HepG2 (cell line): ENCODE data around the gene NOVA2. TPM values are rescaled to one million over a fixed set of nuclear protein-coding genes. Genes with fewer than 3 reads are reported as not detected.

Source experiments
- AKAP8 ChIP-seq: sonication (generic); formaldehyde crosslinking; IDR thresholded peaks from 2 replicates; pipeline ENCODE4 v1.5.1; 2020; ENCODE audit warnings: mild to moderate bottlenecking, missing genetic modification reagents
- EED ChIP-seq: sonication (generic); formaldehyde crosslinking; IDR thresholded peaks from 2 replicates; pipeline ENCODE4 v1.5.0; 2020; ENCODE audit warnings: mild to moderate bottlenecking, missing genetic modification reagents
- EHMT2 ChIP-seq: fragments of 200-600 bp; sonication (generic); IDR thresholded peaks from 2 replicates; pipeline ENCODE4 v1.7.0; 2017; ENCODE audit warnings: antibody characterized with exemption, low read depth, low read length, borderline replicate concordance
- ELF1 ChIP-seq: sonication (generic); formaldehyde crosslinking; IDR thresholded peaks from 2 replicates; pipeline ENCODE4 v1.4.0; 2020; ENCODE audit warnings: missing genetic modification reagents
- FOXK1 ChIP-seq: sonication (generic); formaldehyde crosslinking; IDR thresholded peaks from 2 replicates; pipeline ENCODE4 v1.4.0; 2020; ENCODE audit warnings: low read depth, missing genetic modification reagents, borderline replicate concordance
- HOXA3 ChIP-seq: sonication (generic); formaldehyde crosslinking; IDR thresholded peaks from 2 replicates; pipeline ENCODE4 v1.5.0; 2020; ENCODE audit warnings: missing genetic modification reagents
- KDM3A ChIP-seq: IDR thresholded peaks from 2 replicates; pipeline ENCODE4 v1.6.1; 2018; ENCODE audit warnings: low read depth, missing compliant biosample characterization
- NFIB ChIP-seq: sonication (generic); formaldehyde crosslinking; IDR thresholded peaks from 2 replicates; pipeline ENCODE4 v1.9.0; 2021; ENCODE audit warnings: missing genetic modification reagents, mild to moderate bottlenecking, borderline replicate concordance
- NFRKB ChIP-seq: fragments of 450-650 bp; IDR thresholded peaks from 2 replicates; pipeline ENCODE4 v1.6.1; 2017
- NR3C1 ChIP-seq: sonication (generic); formaldehyde crosslinking; IDR thresholded peaks from 2 replicates; pipeline ENCODE4 v1.4.0; 2020; ENCODE audit warnings: missing genetic modification reagents
- RFXAP ChIP-seq: sonication (generic); formaldehyde crosslinking; IDR thresholded peaks from 2 replicates; pipeline ENCODE4 v1.4.0; 2020; ENCODE audit warnings: missing genetic modification reagents, borderline replicate concordance
- SNAPC2 ChIP-seq: sonication (generic); formaldehyde crosslinking; IDR thresholded peaks from 2 replicates; pipeline ENCODE4 v1.8.1; 2022; ENCODE audit warnings: mild to moderate bottlenecking, missing genetic modification reagents
- STAT5B ChIP-seq: sonication (generic); formaldehyde crosslinking; IDR thresholded peaks from 2 replicates; pipeline ENCODE4 v1.4.0; 2020; ENCODE audit warnings: missing genetic modification reagents
- U2AF1 ChIP-seq: fragments of 200-400 bp; formaldehyde crosslinking; optimal IDR thresholded peaks from 2 replicates; pipeline ENCODE3; 2017; ENCODE audit warnings: mild to moderate bottlenecking, low read depth, low read length
- ZBTB7B ChIP-seq: sonication (generic); formaldehyde crosslinking; IDR thresholded peaks from 2 replicates; pipeline ENCODE4 v1.4.0; 2020; ENCODE audit warnings: missing genetic modification reagents
- ZNF10 ChIP-seq: sonication (generic); formaldehyde crosslinking; IDR thresholded peaks from 2 replicates; pipeline ENCODE4 v1.4.0; 2020; ENCODE audit warnings: mild to moderate bottlenecking, low read depth, missing genetic modification reagents, borderline replicate concordance
- ZNF136 ChIP-seq: sonication (generic); formaldehyde crosslinking; IDR thresholded peaks from 2 replicates; pipeline ENCODE4 v1.8.1; 2022; ENCODE audit warnings: low read depth, mild to moderate bottlenecking, moderate library complexity, missing genetic modification reagents
- ZNF619 ChIP-seq: sonication (generic); formaldehyde crosslinking; IDR thresholded peaks from 2 replicates; pipeline ENCODE4 v1.4.0; 2020; ENCODE audit warnings: mild to moderate bottlenecking, missing genetic modification reagents
- ZNF747 ChIP-seq: sonication (generic); formaldehyde crosslinking; IDR thresholded peaks from 2 replicates; pipeline ENCODE4 v1.8.1; 2023; ENCODE audit warnings: missing genetic modification reagents, mild to moderate bottlenecking, borderline replicate concordance
- ZNF777 ChIP-seq: sonication (generic); formaldehyde crosslinking; IDR thresholded peaks from 2 replicates; pipeline ENCODE4 v1.4.0; 2020; ENCODE audit warnings: missing genetic modification reagents
- ZNF790 ChIP-seq: sonication (generic); formaldehyde crosslinking; IDR thresholded peaks from 2 replicates; pipeline ENCODE4 v1.8.0; 2022; ENCODE audit warnings: missing genetic modification reagents, mild to moderate bottlenecking, borderline replicate concordance
- polyA plus RNA-seq, 8 experiments: library from polyadenylated mRNA; depleted of rRNA in 3 of 8; stranded (reverse) in 7 of 8; unstranded in 1 of 8; fragments of >200 nt; fragmentation: Illumina TruSeq in 4 of 8; extraction: Trizol in 4 of 8; gene quantifications; 2 replicates each; pipeline versions ENCODE4 v1.2.1 to v1.2.3, GENCODE V29; 2011 to 2016; ENCODE audit warnings: low read depth in 4 of 8, missing spikeins in 1 of 8, mixed read lengths in 1 of 8; ENCODE audit not compliant: insufficient read depth in 1 of 8
- total RNA-seq, 5 experiments: library from RNA; depleted of rRNA; stranded (reverse); fragments of >200 nt; fragmentation: Illumina TruSeq; extraction: Trizol; gene quantifications; 2 replicates each; pipeline ENCODE4 v1.2.3, GENCODE V29; 2016; ENCODE audit warnings: low read depth in 1 of 5
- TF ChIP-seq, protein P1 (sequence below): sonication (generic); formaldehyde crosslinking; conservative IDR thresholded peaks from 2 replicates; pipeline ENCODE4 v1.4.0; 2020; ENCODE audit warnings: missing genetic modification reagents
- TF ChIP-seq, protein P2 (sequence below): sonication (generic); formaldehyde crosslinking; IDR thresholded peaks from 2 replicates; pipeline ENCODE4 v1.5.1; 2020; ENCODE audit warnings: missing genetic modification reagents, mild to moderate bottlenecking, borderline replicate concordance
- TF ChIP-seq, protein P3 (sequence below), 2 experiments: sonication (generic) in 1 of 2; formaldehyde crosslinking in 1 of 2; IDR thresholded peaks; 2 replicates each; pipeline versions ENCODE4 v1.4.0 to v1.6.1; 2018 to 2020; ENCODE audit warnings: missing genetic modification reagents in 2 of 2, borderline replicate concordance in 1 of 2, low read depth in 1 of 2, mild to moderate bottlenecking in 1 of 2, missing biosample characterization in 1 of 2

NOVA2 gene
- total and polyA plus RNA-seq, 2 of the 13 experiments (the other 11 are each of a cell fraction or from before 2014, with no cell fraction given) = not detected

DNA sequence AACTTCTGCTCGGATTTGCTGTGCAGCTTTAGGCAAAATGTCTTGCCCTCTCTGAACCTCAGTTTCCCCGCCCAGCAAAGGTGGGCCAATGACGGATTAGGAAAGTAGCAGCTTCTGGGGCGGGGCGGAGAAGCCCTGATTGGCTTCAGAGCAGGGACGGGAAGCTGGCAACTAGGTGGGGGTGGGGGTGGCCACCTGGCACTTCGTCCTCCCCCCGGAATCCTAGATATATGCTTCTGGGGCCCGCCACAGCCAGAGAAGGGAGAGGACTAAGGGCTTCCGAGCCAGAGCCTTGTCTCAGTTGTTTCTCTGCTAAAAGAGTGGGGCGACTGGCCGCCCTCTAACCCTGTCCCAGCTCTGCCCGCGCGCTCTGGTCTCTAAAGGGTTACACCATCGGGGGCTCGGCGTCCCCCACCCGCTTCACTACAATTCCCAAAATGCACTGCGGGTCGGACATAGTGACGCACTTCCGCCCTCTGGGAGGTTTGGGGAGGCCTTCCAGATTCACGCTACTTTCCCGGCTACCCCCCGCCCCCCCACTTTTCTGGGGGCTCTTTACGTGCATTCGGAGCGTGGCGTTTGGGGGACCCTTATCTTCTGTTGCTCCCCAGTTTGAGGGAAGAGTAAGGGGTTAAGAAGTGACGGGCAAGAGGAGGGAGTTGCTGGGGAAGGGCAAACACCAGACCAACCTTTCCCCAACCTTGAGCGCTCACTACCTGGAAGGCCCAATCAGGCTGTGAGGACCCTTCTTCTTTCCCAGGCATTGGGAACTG, 87.1 kb downstream of the NOVA2 start (continued):
- no peak for TF ChIP-seq AKAP8 (CRISPR knock-in tag)
- TF ChIP-seq ZNF747 (CRISPR knock-in tag) = no peak
- TF ChIP-seq ZNF777 (CRISPR knock-in tag) = no peak; the same call in 1 of the 2 replicates
- TF ChIP-seq NR3C1 (CRISPR knock-in tag) = no peak
- TF ChIP-seq RFXAP (CRISPR knock-in tag) = no peak
- TF ChIP-seq, protein P1, sequence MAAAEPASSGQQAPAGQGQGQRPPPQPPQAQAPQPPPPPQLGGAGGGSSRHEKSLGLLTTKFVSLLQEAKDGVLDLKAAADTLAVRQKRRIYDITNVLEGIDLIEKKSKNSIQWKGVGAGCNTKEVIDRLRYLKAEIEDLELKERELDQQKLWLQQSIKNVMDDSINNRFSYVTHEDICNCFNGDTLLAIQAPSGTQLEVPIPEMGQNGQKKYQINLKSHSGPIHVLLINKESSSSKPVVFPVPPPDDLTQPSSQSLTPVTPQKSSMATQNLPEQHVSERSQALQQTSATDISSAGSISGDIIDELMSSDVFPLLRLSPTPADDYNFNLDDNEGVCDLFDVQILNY (CRISPR knock-in tag) = no peak
- TF ChIP-seq FOXK1 = peak; percentile 87; the same call in 1 of the 2 replicates
- no peak for TF ChIP-seq KDM3A
- TF ChIP-seq ZBTB7B (CRISPR knock-in tag) = no peak; the same call in 1 of the 2 replicates
- no peak for TF ChIP-seq SNAPC2
- TF ChIP-seq NFRKB = no peak
- TF ChIP-seq ZNF619 = 0 out of 2 replicates have a peak, but pooled peaks have one; percentile 67
- TF ChIP-seq STAT5B = no peak
- no peak for TF ChIP-seq ZNF790 (CRISPR knock-in tag)
- TF ChIP-seq NFIB (CRISPR knock-in tag) = no peak
- peak; percentile 75; the same call in 1 of the 2 replicates for TF ChIP-seq HOXA3 (CRISPR knock-in tag)
- TF ChIP-seq ZNF136 (CRISPR knock-in tag) = no peak
- no peak for TF ChIP-seq ZNF10 (CRISPR knock-in tag)
- TF ChIP-seq, protein P2, sequence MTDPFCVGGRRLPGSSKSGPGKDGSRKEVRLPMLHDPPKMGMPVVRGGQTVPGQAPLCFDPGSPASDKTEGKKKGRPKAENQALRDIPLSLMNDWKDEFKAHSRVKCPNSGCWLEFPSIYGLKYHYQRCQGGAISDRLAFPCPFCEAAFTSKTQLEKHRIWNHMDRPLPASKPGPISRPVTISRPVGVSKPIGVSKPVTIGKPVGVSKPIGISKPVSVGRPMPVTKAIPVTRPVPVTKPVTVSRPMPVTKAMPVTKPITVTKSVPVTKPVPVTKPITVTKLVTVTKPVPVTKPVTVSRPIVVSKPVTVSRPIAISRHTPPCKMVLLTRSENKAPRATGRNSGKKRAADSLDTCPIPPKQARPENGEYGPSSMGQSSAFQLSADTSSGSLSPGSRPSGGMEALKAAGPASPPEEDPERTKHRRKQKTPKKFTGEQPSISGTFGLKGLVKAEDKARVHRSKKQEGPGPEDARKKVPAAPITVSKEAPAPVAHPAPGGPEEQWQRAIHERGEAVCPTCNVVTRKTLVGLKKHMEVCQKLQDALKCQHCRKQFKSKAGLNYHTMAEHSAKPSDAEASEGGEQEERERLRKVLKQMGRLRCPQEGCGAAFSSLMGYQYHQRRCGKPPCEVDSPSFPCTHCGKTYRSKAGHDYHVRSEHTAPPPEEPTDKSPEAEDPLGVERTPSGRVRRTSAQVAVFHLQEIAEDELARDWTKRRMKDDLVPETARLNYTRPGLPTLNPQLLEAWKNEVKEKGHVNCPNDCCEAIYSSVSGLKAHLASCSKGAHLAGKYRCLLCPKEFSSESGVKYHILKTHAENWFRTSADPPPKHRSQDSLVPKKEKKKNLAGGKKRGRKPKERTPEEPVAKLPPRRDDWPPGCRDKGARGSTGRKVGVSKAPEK (CRISPR knock-in tag) = no peak
- peak; percentile 75 for TF ChIP-seq ELF1
- TF ChIP-seq EHMT2 = no peak
- TF ChIP-seq, protein P3, sequence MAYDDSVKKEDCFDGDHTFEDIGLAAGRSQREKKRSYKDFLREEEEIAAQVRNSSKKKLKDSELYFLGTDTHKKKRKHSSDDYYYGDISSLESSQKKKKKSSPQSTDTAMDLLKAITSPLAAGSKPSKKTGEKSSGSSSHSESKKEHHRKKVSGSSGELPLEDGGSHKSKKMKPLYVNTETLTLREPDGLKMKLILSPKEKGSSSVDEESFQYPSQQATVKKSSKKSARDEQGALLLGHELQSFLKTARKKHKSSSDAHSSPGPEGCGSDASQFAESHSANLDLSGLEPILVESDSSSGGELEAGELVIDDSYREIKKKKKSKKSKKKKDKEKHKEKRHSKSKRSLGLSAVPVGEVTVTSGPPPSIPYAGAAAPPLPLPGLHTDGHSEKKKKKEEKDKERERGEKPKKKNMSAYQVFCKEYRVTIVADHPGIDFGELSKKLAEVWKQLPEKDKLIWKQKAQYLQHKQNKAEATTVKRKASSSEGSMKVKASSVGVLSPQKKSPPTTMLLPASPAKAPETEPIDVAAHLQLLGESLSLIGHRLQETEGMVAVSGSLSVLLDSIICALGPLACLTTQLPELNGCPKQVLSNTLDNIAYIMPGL (CRISPR knock-in tag; IDR thresholded peaks at IDR 0.05; ENCODE audit: borderline replicate concordance in 1 of 2, low read depth in 1 of 2) = peak; percentile 68 to 80
- TF ChIP-seq U2AF1 = no peak
- no peak for TF ChIP-seq EED (CRISPR knock-in tag)
